PC-3 (cell line): Measurements from ENCODE around the gene DGKI.

ENCODE experiments used
- CTCF ChIP-seq: fragments of 300-600 bp; sonication (generic); conservative IDR thresholded peaks from 2 replicates; pipeline ENCODE4 v1.5.1; 2017; ENCODE audit warnings: antibody characterized with exemption, low read depth, mild to moderate bottlenecking, low read length
- EZH2 ChIP-seq: fragments of 300-600 bp; sonication (generic); IDR thresholded peaks from one replicate; pipeline ENCODE4 v1.6.1; 2017; ENCODE audit warnings: antibody characterized with exemption, mild to moderate bottlenecking, low read length; ENCODE audit not compliant: unreplicated experiment

- no peak for TF ChIP-seq EZH2
- no peak for TF ChIP-seq CTCF
Measured at GRCh38 chr7:137342828-137343261, 503.9 kb downstream of the DGKI start.
